Subcutaneous abdominal adipose tissue (tissue), 5 donors: ENCODE measurements around the gene TMEM233.
A peak's percentile ranks its signal among the peaks of the same experiment; 100 is the strongest.

ENCODE experiments used
- H3K27ac ChIP-seq: one replicate; pipeline ENCODE4 v1.7.0; 2013; ENCODE audit warnings: low read depth, mild to moderate bottlenecking, inconsistent platforms, low read length, moderate library complexity
- H3K27me3 ChIP-seq, 5 donors: one replicate each; pipeline ENCODE4 v1.7.0; 2013; ENCODE audit warnings: low read length in 5 of 5, inconsistent platforms in 1 of 5; ENCODE audit not compliant: control insufficient read depth in 5 of 5, insufficient read depth in 4 of 5
- H3K36me3 ChIP-seq, 5 donors: one replicate each; pipeline ENCODE4 v1.7.0; 2013; ENCODE audit warnings: low read length in 5 of 5; ENCODE audit not compliant: control insufficient read depth in 5 of 5, insufficient read depth in 5 of 5
- H3K4me1 ChIP-seq, 5 donors: one replicate each; pipeline ENCODE4 v1.7.0; 2013; ENCODE audit warnings: low read length in 5 of 5, mild to moderate bottlenecking in 3 of 5, moderate library complexity in 1 of 5; ENCODE audit not compliant: control insufficient read depth in 5 of 5, insufficient read depth in 5 of 5
- H3K4me3 ChIP-seq, 5 donors: one replicate each; pipeline ENCODE4 v1.7.0; 2013; ENCODE audit warnings: low read length in 5 of 5, low read depth in 1 of 5
- H3K9ac ChIP-seq, 5 donors: one replicate each; pipeline ENCODE4 v1.7.0; 2013; ENCODE audit warnings: low read length in 5 of 5, mild to moderate bottlenecking in 4 of 5, moderate library complexity in 3 of 5
- H3K9me3 ChIP-seq, 5 donors: one replicate each; pipeline ENCODE4 v1.7.0; 2013; ENCODE audit warnings: low read length in 5 of 5; ENCODE audit not compliant: control insufficient read depth in 5 of 5
- donor health status: healthy.
- donor health status: healthy.
- donor health status: healthy.
- donor health status: healthy.
- donor health status: healthy.

TMEM233 gene

DNA sequence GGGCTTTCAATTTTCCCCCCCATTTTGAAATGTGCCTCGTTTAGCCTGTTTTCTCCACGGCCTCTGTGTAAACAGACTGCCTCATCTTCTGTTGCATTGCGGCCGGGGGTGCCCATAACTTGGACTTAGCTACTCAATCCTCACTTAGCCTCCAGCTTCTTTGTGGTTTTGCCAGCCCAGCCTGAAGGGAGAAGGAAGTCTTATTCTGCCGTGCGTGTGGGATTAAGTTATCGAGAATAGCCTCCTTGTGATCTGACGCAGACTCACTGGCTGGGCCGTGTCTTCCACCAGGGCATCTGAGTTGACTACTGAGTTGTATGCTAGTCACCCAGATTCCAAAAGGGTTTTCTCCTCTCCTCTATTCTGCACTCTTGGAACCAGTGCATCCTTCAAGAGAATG is 82.4 kb downstream of the TMEM233 start:
- no peak overlapping the region for H3K9ac ChIP-seq
- peaks cover 31 to 98% (median 89%) of the 10 kb centered on the region in 5 donors for H3K36me3 ChIP-seq
- H3K27me3 ChIP-seq = no peaks in the 10 kb centered on the region
- H3K27ac ChIP-seq = no peak overlapping the region
- peaks cover 0 to 43% (median 8%) of the 10 kb centered on the region in 5 donors for H3K4me1 ChIP-seq
- H3K4me3 ChIP-seq = no peak overlapping the region
- no peaks in the 10 kb centered on the region for H3K9me3 ChIP-seq

DNA sequence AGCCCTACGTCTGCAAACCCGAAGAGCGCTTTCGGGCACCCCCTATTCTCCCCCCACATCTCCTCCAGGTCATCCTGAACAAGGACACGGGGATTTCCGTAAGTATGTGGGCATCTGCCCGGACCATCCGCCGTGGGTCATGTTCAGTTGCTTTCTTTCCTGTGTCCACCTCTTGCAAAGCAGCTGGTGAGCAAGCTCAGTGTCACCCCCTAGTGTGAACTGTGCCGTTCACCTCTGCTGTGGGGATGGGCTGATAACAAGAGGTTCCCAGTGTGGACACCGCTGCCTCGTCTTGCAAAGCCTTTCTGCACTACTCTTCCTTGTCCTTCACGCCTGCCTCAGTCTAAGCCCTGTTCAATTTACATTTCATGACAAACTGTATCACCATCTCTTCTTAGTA is 83.0 kb downstream of the TMEM233 start:
- Histone ChIP-seq H3K9ac (no peak overlapping the region), H3K27ac (no peak overlapping the region), H3K9me3 (no peaks in the 10 kb centered on the region), H3K4me1 (peaks cover 0 to 47% (median 11%) of the 10 kb centered on the region in 5 donors), H3K36me3 (peaks cover 31 to 99% (median 94%) of the 10 kb centered on the region in 5 donors), H3K27me3 (no peaks in the 10 kb centered on the region), H3K4me3 (no peak overlapping the region)

DNA sequence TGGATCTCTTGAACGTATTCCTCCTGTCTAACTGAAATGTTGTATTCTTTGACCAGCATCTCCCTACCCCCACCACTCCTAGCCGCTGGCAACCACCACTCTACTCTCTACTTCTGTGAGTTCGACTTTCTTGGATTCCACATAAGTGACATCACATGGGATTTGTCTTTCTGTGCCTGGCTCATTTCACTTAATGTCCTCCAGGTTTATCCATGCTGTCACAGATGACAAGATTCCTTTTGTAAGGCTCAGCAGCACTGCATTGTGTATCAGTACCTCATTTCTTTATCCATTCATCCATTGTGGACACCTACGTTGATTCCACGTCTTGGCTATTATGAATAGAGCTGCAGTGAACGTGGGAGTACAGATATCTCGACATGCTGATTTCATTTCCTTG is 84.9 kb downstream of the TMEM233 start:
- H3K4me3 ChIP-seq = no peak overlapping the region
- no peak overlapping the region for H3K27ac ChIP-seq
- peaks cover 20 to 84% (median 82%) of the 10 kb centered on the region in 5 donors for H3K36me3 ChIP-seq
- no peaks in the 10 kb centered on the region for H3K9me3 ChIP-seq
- H3K27me3 ChIP-seq = no peaks in the 10 kb centered on the region
- no peak overlapping the region for H3K9ac ChIP-seq
- H3K4me1 ChIP-seq = peaks cover 0 to 53% (median 11%) of the 10 kb centered on the region in 5 donors

DNA sequence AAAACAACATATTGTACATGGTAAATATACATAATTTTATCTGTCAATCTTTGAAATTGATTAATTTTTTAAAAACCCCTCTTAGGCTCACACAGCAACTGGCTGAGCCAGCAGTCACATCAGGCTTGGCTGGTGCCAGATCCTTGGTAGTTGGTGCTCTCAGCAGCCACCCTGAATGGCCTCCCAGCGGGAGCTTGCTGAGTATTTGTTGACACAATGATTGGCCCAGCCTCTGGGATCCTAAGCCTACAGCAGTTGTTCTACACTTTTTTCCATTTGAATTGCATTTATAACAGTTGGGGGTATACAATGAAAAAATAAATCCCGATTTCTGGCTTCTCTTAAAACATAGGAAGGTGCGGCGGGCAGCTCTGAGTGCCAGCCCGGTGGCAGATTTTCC is 85.5 kb downstream of the TMEM233 start:
- Histone ChIP-seq H3K27ac (no peak overlapping the region), H3K27me3 (no peaks in the 10 kb centered on the region), H3K9ac (no peak overlapping the region), H3K4me3 (no peak overlapping the region), H3K4me1 (peaks cover 0 to 54% (median 11%) of the 10 kb centered on the region in 5 donors), H3K36me3 (peaks cover 20 to 78% (median 75%) of the 10 kb centered on the region in 5 donors), H3K9me3 (no peaks in the 10 kb centered on the region)

DNA sequence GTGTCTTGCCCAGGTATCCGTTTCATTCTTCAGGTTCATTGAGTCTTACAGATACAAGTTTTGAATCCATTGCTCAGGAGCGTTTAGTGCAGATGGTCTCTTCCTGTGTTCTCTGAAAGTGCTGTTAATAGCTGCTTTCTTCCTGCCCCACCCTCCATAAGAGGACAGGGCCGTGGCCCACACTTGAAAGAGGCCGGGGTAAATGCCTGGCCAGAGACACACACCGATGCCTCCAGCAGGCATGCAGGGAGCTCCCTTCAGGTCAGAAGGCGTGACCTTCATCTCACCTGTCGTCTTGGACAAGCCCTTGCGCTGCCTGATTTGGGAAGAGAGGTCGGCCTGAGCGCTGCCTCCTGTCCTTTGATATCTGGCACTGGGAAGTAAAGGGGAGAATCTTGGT is 85.9 kb downstream of the TMEM233 start:
- no peak overlapping the region for H3K4me3 ChIP-seq
- H3K27me3 ChIP-seq = no peaks in the 10 kb centered on the region
- no peak overlapping the region for H3K9ac ChIP-seq
- no peak overlapping the region for H3K27ac ChIP-seq
- no peaks in the 10 kb centered on the region for H3K9me3 ChIP-seq
- H3K36me3 ChIP-seq = peaks cover 20 to 74% (median 71%) of the 10 kb centered on the region in 5 donors
- H3K4me1 ChIP-seq = peaks cover 0 to 54% (median 11%) of the 10 kb centered on the region in 5 donors

DNA sequence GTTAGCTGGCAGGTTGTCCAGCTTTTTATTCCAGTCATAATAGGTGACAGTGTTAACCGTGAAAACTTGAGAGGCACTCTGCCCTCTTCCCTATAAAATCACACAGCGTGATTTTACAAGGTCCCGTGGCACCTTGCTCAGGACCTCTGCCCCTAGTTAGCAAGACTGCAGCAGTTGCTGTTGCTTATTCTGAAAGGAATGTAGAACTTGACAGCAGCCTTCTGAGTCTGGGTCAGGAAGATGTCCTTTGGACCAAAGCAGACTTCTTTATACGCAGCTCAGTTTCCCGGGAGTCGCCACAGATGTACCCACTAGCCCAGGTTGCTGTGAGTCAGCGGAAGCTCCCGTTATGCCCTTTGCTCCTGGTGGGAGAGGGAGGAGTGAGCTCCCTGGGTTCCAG is 87.5 kb downstream of the TMEM233 start:
- H3K27ac ChIP-seq = peak overlapping the region; percentile 18

DNA sequence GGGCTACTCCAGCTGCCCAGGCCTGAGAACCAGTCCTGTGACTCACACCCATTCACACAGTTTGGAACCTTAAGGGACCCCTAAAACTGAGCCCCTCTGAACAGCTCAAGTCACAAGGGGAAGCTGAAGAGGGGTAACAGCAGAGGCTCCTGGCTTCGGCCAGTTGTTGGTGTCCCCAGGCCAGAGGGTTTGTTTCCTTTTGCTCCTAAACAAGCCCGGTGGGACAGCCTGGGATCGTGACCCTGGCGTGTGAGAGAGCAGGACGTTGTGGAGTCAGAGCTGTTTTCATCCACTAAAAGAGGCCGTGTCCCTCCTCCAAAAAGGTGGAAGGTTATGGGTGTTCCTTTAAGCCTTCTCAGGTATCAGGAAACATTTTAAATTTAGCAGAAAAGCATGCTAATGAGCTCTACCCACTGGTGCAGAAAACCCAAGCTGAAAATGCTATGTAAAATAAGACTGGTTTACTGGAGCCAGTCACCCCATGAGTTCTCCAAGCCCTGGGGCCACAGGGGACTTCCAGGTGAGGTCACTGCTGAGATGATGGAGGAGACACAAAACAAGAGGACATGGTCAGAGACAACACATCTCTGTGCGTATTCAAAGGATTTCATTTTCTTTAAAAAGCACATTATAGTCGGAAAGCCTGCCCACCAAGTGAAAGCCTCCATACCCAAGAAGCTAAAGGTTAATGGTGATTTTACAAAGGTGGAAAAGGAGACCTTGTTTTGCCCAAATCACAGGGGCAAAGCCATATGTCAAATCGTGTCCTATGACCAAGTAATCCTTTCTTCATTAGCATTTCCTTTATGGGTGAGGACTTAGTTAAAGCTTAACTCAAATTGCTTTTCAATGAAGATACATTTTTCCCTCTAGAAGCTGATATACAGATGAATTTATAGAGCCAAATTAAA is 88.4 kb downstream of the TMEM233 start:
- peaks cover 13 to 49% (median 47%) of the 10 kb centered on the region in 5 donors for H3K36me3 ChIP-seq
- H3K27me3 ChIP-seq = no peaks in the 10 kb centered on the region
- no peak overlapping the region for H3K4me3 ChIP-seq
- H3K4me1 ChIP-seq = peaks cover 3 to 64% (median 11%) of the 10 kb centered on the region in 5 donors
- H3K9me3 ChIP-seq = no peaks in the 10 kb centered on the region
- no peak overlapping the region for H3K9ac ChIP-seq
- peak overlapping the region; percentile 18 for H3K27ac ChIP-seq

More for the DNA sequence above, 87.5 kb downstream of the TMEM233 start:
- Histone ChIP-seq H3K36me3 (peaks cover 16 to 58% (median 56%) of the 10 kb centered on the region in 5 donors), H3K4me3 (no peak overlapping the region), H3K27me3 (no peaks in the 10 kb centered on the region), H3K4me1 (peaks cover 0 to 58% (median 11%) of the 10 kb centered on the region in 5 donors), H3K9ac (no peak overlapping the region), H3K9me3 (no peaks in the 10 kb centered on the region)

DNA sequence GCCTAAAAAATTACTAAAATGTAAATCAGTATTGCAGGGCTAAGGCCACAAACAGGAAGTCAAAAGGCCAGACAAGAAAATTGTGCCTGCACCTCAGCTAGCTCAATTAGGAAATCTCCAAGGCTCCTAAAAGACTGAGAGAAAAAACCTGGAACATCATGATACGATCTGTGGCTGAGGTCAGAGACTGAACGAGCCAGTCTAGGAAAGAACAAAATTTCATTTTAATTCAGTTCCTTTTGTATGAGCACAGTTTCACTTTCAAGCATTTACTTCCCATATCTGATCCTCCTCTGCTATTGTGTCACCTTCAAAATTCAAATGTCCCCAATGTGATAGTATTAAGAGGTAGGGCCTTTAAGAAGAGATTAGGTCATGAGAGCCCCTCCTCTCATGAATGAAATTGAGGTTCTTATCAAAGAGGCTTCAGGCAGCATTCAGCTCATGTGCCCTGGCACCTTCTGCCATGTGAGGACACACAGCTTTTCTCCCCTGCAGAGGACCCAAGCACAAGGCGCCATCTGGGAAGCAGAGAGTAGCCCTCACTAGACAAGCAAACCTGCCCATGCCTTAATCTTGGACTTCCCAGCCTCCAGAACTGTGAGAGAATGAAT is 89.2 kb downstream of the TMEM233 start:
- Histone ChIP-seq H3K4me1 (peaks cover 3 to 71% (median 14%) of the 10 kb centered on the region in 5 donors), H3K27ac (peak overlapping the region; percentile 18)

DNA sequence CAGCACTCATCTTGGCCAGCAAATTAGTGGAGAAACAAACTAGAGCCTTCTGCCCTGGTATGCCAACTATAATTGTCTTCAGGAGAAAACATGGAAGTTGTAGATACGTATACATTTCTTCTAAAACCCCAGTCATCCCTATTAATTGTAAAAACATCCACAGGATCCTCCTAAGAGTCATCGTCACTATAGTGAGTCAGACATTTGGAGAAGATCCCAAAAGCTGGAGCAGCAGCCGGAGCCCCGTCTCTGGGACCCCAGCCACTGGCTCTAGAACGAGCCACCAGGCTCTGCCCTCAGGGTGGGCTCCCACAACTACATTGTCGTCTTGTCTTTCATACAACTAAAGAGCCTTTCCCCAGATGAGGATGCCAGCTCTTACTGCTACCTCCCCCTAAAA is 89.8 kb downstream of the TMEM233 start:
- peaks cover 3 to 77% (median 14%) of the 10 kb centered on the region in 5 donors for H3K4me1 ChIP-seq
- H3K27me3 ChIP-seq = no peaks in the 10 kb centered on the region
- peaks cover 9 to 37% (median 35%) of the 10 kb centered on the region in 5 donors for H3K36me3 ChIP-seq
- no peak overlapping the region for H3K27ac ChIP-seq
- H3K9me3 ChIP-seq = no peaks in the 10 kb centered on the region
- H3K4me3 ChIP-seq = no peak overlapping the region
- no peak overlapping the region for H3K9ac ChIP-seq

More for the DNA sequence above, 89.2 kb downstream of the TMEM233 start:
- Histone ChIP-seq H3K36me3 (peaks cover 13 to 42% (median 41%) of the 10 kb centered on the region in 5 donors), H3K9ac (peak overlapping the region in 1 of 5 donors; percentile 6), H3K9me3 (no peaks in the 10 kb centered on the region), H3K27me3 (no peaks in the 10 kb centered on the region), H3K4me3 (no peak overlapping the region)

DNA sequence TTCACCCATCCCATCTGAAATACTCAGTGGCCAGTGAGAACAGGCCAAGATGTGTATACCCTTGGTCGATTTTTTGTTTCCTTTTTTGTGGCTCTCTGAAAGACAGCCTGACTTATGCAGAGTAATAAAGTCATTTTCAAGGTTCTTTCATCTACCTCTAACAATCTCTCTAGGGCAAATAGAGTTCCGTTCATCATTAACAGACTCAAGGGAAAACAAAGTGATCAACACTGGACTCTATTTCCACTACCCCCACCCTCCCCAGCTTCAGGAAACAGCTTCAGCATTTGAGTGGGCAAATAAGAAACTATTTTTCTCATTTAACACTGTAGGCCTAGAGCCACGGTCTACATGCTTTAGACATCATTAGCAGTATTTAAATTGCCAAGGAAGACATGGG is 90.2 kb downstream of the TMEM233 start:
- H3K9me3 ChIP-seq = no peaks in the 10 kb centered on the region
- H3K9ac ChIP-seq = no peak overlapping the region
- H3K27ac ChIP-seq = no peak overlapping the region
- H3K27me3 ChIP-seq = no peaks in the 10 kb centered on the region
- peaks cover 5 to 32% (median 31%) of the 10 kb centered on the region in 5 donors for H3K36me3 ChIP-seq
- no peak overlapping the region for H3K4me3 ChIP-seq
- peaks cover 3 to 77% (median 14%) of the 10 kb centered on the region in 5 donors for H3K4me1 ChIP-seq
